ENCODE measurements around the gene APBA3.

Gene APBA3

DNA sequence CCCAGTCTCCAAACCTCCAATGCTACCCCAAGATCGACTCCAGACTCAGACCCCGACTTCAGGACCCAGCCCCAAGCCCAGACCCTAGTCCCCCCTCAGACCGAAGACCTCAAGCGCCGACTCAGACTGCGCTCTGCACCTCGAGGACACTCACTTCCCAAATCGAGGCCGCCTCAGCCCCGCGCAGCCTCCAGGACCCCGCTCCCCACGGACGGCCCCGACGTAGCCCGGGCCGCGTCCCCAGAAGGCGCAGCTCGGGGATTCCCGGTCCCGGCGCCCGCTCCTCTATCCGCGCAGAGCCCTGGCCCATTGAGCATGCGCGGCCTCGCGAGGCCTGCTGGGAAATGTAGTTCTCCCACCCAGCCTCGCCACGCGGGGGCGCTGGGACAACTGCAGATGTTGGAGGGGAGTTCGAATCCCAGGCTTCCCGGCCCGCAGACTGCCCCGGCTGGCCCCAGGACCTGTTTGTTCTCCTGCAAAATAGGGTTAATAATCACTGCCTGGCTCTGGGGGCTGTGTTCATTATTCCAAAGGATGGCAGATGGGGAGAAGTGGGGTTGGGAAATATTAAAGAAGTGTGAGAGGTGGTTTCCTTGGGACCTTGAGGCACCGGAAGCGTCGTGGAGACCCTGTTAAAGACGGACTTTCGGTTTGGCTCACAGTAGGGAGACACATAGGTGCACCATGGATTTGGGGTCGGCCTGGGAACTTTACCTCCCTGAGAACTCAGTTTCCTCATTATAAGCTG is at the start of gene APBA3:
Gene APBA3, minus strand, starts transcription at position 311 of the 748 bp plus-strand sequence. CDS start 1,428 bp downstream, outside the sequence.
- H3K4me3 ChIP-seq (ENCODE audit: control insufficient read depth, low read depth, low read length), result peak within 1 kb of the TSS; percentile 99
- TF ChIP-seq, protein P1, sequence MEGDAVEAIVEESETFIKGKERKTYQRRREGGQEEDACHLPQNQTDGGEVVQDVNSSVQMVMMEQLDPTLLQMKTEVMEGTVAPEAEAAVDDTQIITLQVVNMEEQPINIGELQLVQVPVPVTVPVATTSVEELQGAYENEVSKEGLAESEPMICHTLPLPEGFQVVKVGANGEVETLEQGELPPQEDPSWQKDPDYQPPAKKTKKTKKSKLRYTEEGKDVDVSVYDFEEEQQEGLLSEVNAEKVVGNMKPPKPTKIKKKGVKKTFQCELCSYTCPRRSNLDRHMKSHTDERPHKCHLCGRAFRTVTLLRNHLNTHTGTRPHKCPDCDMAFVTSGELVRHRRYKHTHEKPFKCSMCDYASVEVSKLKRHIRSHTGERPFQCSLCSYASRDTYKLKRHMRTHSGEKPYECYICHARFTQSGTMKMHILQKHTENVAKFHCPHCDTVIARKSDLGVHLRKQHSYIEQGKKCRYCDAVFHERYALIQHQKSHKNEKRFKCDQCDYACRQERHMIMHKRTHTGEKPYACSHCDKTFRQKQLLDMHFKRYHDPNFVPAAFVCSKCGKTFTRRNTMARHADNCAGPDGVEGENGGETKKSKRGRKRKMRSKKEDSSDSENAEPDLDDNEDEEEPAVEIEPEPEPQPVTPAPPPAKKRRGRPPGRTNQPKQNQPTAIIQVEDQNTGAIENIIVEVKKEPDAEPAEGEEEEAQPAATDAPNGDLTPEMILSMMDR (conservative IDR thresholded peaks at IDR 0.05; ENCODE audit: control insufficient read depth, insufficient read depth, low read depth, low read length), result peak; percentile 47
- DNase-seq (ENCODE audit: low read depth), result peak; percentile 84

DNA sequence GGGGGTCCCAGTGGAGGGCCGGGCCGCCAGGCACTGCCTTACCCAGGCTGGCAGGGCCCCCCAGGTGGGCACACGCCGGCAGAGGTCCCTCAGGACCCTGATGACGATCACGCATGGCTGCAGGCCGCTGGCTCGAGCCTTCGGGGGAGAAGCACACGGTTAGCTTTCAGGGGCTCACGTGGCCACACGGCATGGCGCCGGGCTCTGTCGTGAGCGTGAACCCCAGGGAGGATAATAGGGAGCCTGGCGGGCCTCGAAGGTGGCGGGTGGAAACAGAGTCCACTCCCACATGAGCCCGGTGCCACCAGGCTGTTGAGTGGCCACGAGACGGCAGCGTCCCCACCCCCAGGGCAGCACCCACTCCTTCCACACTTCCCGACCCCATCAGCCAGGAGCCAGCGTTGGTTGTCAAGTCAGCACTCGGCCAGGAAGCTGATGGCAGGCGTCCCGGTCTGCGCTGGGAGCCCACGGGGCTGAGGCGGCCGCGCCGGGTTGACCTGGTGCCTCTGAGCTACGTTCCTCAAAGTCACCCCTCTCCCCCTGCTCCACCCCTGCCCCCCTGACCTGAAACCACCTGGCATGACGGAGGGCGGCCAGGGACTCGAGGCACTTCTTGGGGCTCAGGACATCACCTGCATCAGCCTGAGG is 49.3 kb upstream of the APBA3 start:
- DNase-seq (ENCODE audit: low read depth), result no peak
- TF ChIP-seq, protein P1 (conservative IDR thresholded peaks at IDR 0.05; ENCODE audit: control insufficient read depth, insufficient read depth, low read depth, low read length), result no peak
- H3K4me3 ChIP-seq (ENCODE audit: control insufficient read depth, low read depth, low read length), result no peak overlapping the region

- DNase-seq (ENCODE audit: low read depth), result no peak
- TF ChIP-seq, protein P1 (conservative IDR thresholded peaks at IDR 0.05; ENCODE audit: control insufficient read depth, insufficient read depth, low read depth, low read length), result no peak
- H3K4me3 ChIP-seq (ENCODE audit: control insufficient read depth, low read depth, low read length), result no peak overlapping the region
Measured at GRCh38 chr19:3809881-3810707, 48.6 kb upstream of the APBA3 start.

- H3K4me3 ChIP-seq (ENCODE audit: control insufficient read depth, low read depth, low read length), result no peak overlapping the region
- no peak for DNase-seq (ENCODE audit: low read depth)
- TF ChIP-seq, protein P1 (conservative IDR thresholded peaks at IDR 0.05; ENCODE audit: control insufficient read depth, insufficient read depth, low read depth, low read length), result no peak
Measured at GRCh38 chr19:3808420-3809143, 47.1 kb upstream of the APBA3 start.

- TF ChIP-seq, protein P1 (conservative IDR thresholded peaks at IDR 0.05; ENCODE audit: control insufficient read depth, insufficient read depth, low read depth, low read length), result no peak
- DNase-seq (ENCODE audit: low read depth), result no peak
- no peak overlapping the region for H3K4me3 ChIP-seq (ENCODE audit: control insufficient read depth, low read depth, low read length)
Measured at GRCh38 chr19:3807574-3808354, 46.3 kb upstream of the APBA3 start.
